Measurements from ENCODE around the gene SEC14L5. TPM values are rescaled to one million over a fixed set of nuclear protein-coding genes. Genes with fewer than 3 reads are reported as not detected.

The SEC14L5 gene
- polyA plus RNA-seq, 4 donors = 0.16 to 0.35 (median 0.27) TPM; not detected in 1

GRCh38 chr16:4980691-4981090 lies 22.6 kb downstream of the SEC14L5 start:
- Histone ChIP-seq H3K9me3 (ENCODE audit: control insufficient read depth in 2 of 2, insufficient read depth in 1 of 2, low read depth in 1 of 2, low read length in 1 of 2) (peaks cover 0 to 6% of the 10 kb centered on the region in 2 donors), H3K36me3 (ENCODE audit: control insufficient read depth in 3 of 3, insufficient read depth in 2 of 3, low read depth in 1 of 3, low read length in 3 of 3) (no peaks in the 10 kb centered on the region), H3K4me3 (ENCODE audit: low read depth in 1 of 3, low read length in 3 of 3) (no peak overlapping the region), H3K27me3 (ENCODE audit: control insufficient read depth in 3 of 3, insufficient read depth in 3 of 3, low read length in 3 of 3) (peaks cover 0 to 4% (median 4%) of the 10 kb centered on the region in 3 donors), H3K27ac (ENCODE audit: low read depth in 1 of 3, low read length in 2 of 3) (no peak overlapping the region), H3K4me1 (ENCODE audit: control insufficient read depth in 3 of 3, insufficient read depth in 2 of 3, low read depth in 1 of 3, low read length in 2 of 3) (no peaks in the 10 kb centered on the region)
- WGBS, 3 donors = 56 to 72% (median 57%) methylated on average over 10 of the region's 10 CpGs
- no peak for DNase-seq
- FAIRE-seq = no peak

GRCh38 chr16:4981473-4981872 lies 23.3 kb downstream of the SEC14L5 start:
- no peak overlapping the region for H3K4me3 ChIP-seq (ENCODE audit: low read depth in 1 of 3, low read length in 3 of 3)
- no peak for FAIRE-seq
- no peaks in the 10 kb centered on the region for H3K4me1 ChIP-seq (ENCODE audit: control insufficient read depth in 3 of 3, insufficient read depth in 2 of 3, low read depth in 1 of 3, low read length in 2 of 3)
- H3K9me3 ChIP-seq (ENCODE audit: control insufficient read depth in 2 of 2, insufficient read depth in 1 of 2, low read depth in 1 of 2, low read length in 1 of 2) = peaks cover 0 to 1% of the 10 kb centered on the region in 2 donors
- 71 to 82% (median 79%) methylated on average over 7 of the region's 7 CpGs for WGBS, 3 donors
- H3K36me3 ChIP-seq (ENCODE audit: control insufficient read depth in 3 of 3, insufficient read depth in 2 of 3, low read depth in 1 of 3, low read length in 3 of 3) = no peaks in the 10 kb centered on the region
- H3K27ac ChIP-seq (ENCODE audit: low read depth in 1 of 3, low read length in 2 of 3) = no peak overlapping the region
- DNase-seq = no peak
- peaks cover 0 to 9% (median 4%) of the 10 kb centered on the region in 3 donors for H3K27me3 ChIP-seq (ENCODE audit: control insufficient read depth in 3 of 3, insufficient read depth in 3 of 3, low read length in 3 of 3)

- peaks cover 0 to 13% (median 5%) of the 10 kb centered on the region in 3 donors for H3K27me3 ChIP-seq (ENCODE audit: control insufficient read depth in 3 of 3, insufficient read depth in 3 of 3, low read length in 3 of 3)
- DNase-seq (no peak), FAIRE-seq (no peak)
- no peak overlapping the region for H3K4me3 ChIP-seq (ENCODE audit: low read depth in 1 of 3, low read length in 3 of 3)
- H3K4me1 ChIP-seq (ENCODE audit: control insufficient read depth in 3 of 3, insufficient read depth in 2 of 3, low read depth in 1 of 3, low read length in 2 of 3) = no peaks in the 10 kb centered on the region
- H3K36me3 ChIP-seq (ENCODE audit: control insufficient read depth in 3 of 3, insufficient read depth in 2 of 3, low read depth in 1 of 3, low read length in 3 of 3) = no peaks in the 10 kb centered on the region
- no peak overlapping the region for H3K27ac ChIP-seq (ENCODE audit: low read depth in 1 of 3, low read length in 2 of 3)
- 53 to 63% (median 60%) methylated on average over 18 to 20 of the region's 20 CpGs for WGBS, 3 donors
- H3K9me3 ChIP-seq (ENCODE audit: control insufficient read depth in 2 of 2, insufficient read depth in 1 of 2, low read depth in 1 of 2, low read length in 1 of 2) = no peaks in the 10 kb centered on the region
These were observed 24.1 kb downstream of the SEC14L5 start for GRCh38 chr16:4982056-4982867.

GRCh38 chr16:4984174-4984990 lies 26.3 kb downstream of the SEC14L5 start:
- no peaks in the 10 kb centered on the region for H3K4me1 ChIP-seq (ENCODE audit: control insufficient read depth in 3 of 3, insufficient read depth in 2 of 3, low read depth in 1 of 3, low read length in 2 of 3)
- no peak overlapping the region for H3K4me3 ChIP-seq (ENCODE audit: low read depth in 1 of 3, low read length in 3 of 3)
- 71 to 77% (median 76%) methylated on average over 5 of the region's 5 CpGs for WGBS, 3 donors

GRCh38 chr16:4987250-4987579 lies 29.1 kb downstream of the SEC14L5 start:
- no peak for DNase-seq
- Histone ChIP-seq H3K4me1 (ENCODE audit: control insufficient read depth in 3 of 3, insufficient read depth in 2 of 3, low read depth in 1 of 3, low read length in 2 of 3) (no peaks in the 10 kb centered on the region), H3K4me3 (ENCODE audit: low read depth in 1 of 3, low read length in 3 of 3) (no peak overlapping the region), H3K27ac (ENCODE audit: low read depth in 1 of 3, low read length in 2 of 3) (no peak overlapping the region), H3K36me3 (ENCODE audit: control insufficient read depth in 3 of 3, insufficient read depth in 2 of 3, low read depth in 1 of 3, low read length in 3 of 3) (no peaks in the 10 kb centered on the region), H3K27me3 (ENCODE audit: control insufficient read depth in 3 of 3, insufficient read depth in 3 of 3, low read length in 3 of 3) (peaks cover 3 to 27% (median 23%) of the 10 kb centered on the region in 3 donors), H3K9me3 (ENCODE audit: control insufficient read depth in 2 of 2, insufficient read depth in 1 of 2, low read depth in 1 of 2, low read length in 1 of 2) (no peaks in the 10 kb centered on the region)
- 4 to 8% (median 6%) methylated on average over 6 to 10 of the region's 10 CpGs for WGBS, 3 donors
- FAIRE-seq = no peak

More at GRCh38 chr16:4984174-4984990, 26.3 kb downstream of the SEC14L5 start:
- FAIRE-seq = no peak
- H3K27ac ChIP-seq (ENCODE audit: low read depth in 1 of 3, low read length in 2 of 3) = no peak overlapping the region
- peaks cover 3 to 30% (median 20%) of the 10 kb centered on the region in 3 donors for H3K27me3 ChIP-seq (ENCODE audit: control insufficient read depth in 3 of 3, insufficient read depth in 3 of 3, low read length in 3 of 3)
- H3K36me3 ChIP-seq (ENCODE audit: control insufficient read depth in 3 of 3, insufficient read depth in 2 of 3, low read depth in 1 of 3, low read length in 3 of 3) = no peaks in the 10 kb centered on the region
- H3K9me3 ChIP-seq (ENCODE audit: control insufficient read depth in 2 of 2, insufficient read depth in 1 of 2, low read depth in 1 of 2, low read length in 1 of 2) = no peaks in the 10 kb centered on the region
- no peak for DNase-seq

GRCh38 chr16:4987580-4988374 lies 29.6 kb downstream of the SEC14L5 start:
- no peaks in the 10 kb centered on the region for H3K4me1 ChIP-seq (ENCODE audit: control insufficient read depth in 3 of 3, insufficient read depth in 2 of 3, low read depth in 1 of 3, low read length in 2 of 3)
- DNase-seq = peak in 1 of 2 donors; percentile 10
- peaks cover 3 to 26% (median 23%) of the 10 kb centered on the region in 3 donors for H3K27me3 ChIP-seq (ENCODE audit: control insufficient read depth in 3 of 3, insufficient read depth in 3 of 3, low read length in 3 of 3)
- no peaks in the 10 kb centered on the region for H3K9me3 ChIP-seq (ENCODE audit: control insufficient read depth in 2 of 2, insufficient read depth in 1 of 2, low read depth in 1 of 2, low read length in 1 of 2)
- H3K36me3 ChIP-seq (ENCODE audit: control insufficient read depth in 3 of 3, insufficient read depth in 2 of 3, low read depth in 1 of 3, low read length in 3 of 3) = no peaks in the 10 kb centered on the region
- no peak for FAIRE-seq
- WGBS, 3 donors = 16 to 18% (median 18%) methylated on average over 46 to 60 of the region's 60 CpGs
- H3K27ac ChIP-seq (ENCODE audit: low read depth in 1 of 3, low read length in 2 of 3) = no peak overlapping the region
- no peak overlapping the region for H3K4me3 ChIP-seq (ENCODE audit: low read depth in 1 of 3, low read length in 3 of 3)

- Histone ChIP-seq H3K27me3 (ENCODE audit: control insufficient read depth in 3 of 3, insufficient read depth in 3 of 3, low read length in 3 of 3) (peaks cover 3 to 26% (median 23%) of the 10 kb centered on the region in 3 donors), H3K36me3 (ENCODE audit: control insufficient read depth in 3 of 3, insufficient read depth in 2 of 3, low read depth in 1 of 3, low read length in 3 of 3) (no peaks in the 10 kb centered on the region), H3K4me3 (ENCODE audit: low read depth in 1 of 3, low read length in 3 of 3) (no peak overlapping the region), H3K4me1 (ENCODE audit: control insufficient read depth in 3 of 3, insufficient read depth in 2 of 3, low read depth in 1 of 3, low read length in 2 of 3) (no peaks in the 10 kb centered on the region), H3K9me3 (ENCODE audit: control insufficient read depth in 2 of 2, insufficient read depth in 1 of 2, low read depth in 1 of 2, low read length in 1 of 2) (no peaks in the 10 kb centered on the region), H3K27ac (ENCODE audit: low read depth in 1 of 3, low read length in 2 of 3) (no peak overlapping the region)
- DNase-seq (no peak), FAIRE-seq (no peak)
- WGBS, 3 donors = 86 to 91% (median 89%) methylated on average over 5 of the region's 5 CpGs
These were observed 30.5 kb downstream of the SEC14L5 start for GRCh38 chr16:4988647-4989046.
